ENCODE results near the gene KDF1.

The KDF1 gene

DNA sequence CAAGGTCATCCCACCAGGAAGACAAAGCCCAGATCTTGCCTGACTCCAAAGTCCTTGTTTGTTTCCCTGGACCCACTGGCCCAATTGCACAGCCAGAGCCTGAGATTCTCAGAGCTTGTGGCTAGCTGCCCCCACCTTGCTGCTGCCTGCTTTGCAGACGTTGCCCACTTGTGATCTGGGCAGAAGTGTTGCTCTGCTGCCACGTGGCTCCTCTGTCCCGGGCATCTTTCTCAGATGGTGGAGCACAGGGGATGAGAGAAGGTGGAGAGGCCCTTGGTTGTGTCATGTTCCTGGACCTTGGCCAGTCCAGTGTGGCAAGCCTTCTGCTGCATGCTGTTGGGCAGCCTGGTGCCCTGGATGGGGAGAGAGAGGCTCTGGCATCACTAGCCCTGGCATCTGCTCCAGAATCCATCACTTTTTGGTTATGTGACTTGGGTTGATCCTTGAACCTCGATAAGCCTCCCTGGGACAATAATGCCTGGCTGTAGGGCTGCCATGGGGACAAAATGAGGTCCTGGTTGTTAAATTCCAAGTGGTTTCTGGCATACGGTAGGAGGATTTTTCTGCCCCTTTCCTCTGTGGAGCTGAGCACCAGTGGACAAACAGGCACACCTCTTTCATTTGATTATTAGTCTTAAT is 44.9 kb downstream of the KDF1 start:
- H3K9me2 ChIP-seq (replicated peaks; ENCODE audit: low read depth, low read length): no peaks in the 10 kb centered on the region
- no peak overlapping the region for H2AFZ ChIP-seq (ENCODE audit: low read length)
- no peaks in the 10 kb centered on the region for H3K4me1 ChIP-seq (ENCODE audit: insufficient read depth, low read length, poor library complexity, severe bottlenecking)
- no peaks in the 10 kb centered on the region for H3K36me3 ChIP-seq (ENCODE audit: insufficient read depth, low read length)
- TF ChIP-seq, protein P1, sequence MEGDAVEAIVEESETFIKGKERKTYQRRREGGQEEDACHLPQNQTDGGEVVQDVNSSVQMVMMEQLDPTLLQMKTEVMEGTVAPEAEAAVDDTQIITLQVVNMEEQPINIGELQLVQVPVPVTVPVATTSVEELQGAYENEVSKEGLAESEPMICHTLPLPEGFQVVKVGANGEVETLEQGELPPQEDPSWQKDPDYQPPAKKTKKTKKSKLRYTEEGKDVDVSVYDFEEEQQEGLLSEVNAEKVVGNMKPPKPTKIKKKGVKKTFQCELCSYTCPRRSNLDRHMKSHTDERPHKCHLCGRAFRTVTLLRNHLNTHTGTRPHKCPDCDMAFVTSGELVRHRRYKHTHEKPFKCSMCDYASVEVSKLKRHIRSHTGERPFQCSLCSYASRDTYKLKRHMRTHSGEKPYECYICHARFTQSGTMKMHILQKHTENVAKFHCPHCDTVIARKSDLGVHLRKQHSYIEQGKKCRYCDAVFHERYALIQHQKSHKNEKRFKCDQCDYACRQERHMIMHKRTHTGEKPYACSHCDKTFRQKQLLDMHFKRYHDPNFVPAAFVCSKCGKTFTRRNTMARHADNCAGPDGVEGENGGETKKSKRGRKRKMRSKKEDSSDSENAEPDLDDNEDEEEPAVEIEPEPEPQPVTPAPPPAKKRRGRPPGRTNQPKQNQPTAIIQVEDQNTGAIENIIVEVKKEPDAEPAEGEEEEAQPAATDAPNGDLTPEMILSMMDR (conservative IDR thresholded peaks at IDR 0.05; ENCODE audit: low read length): no peak
- no peak for TF ChIP-seq EZH2phosphoT487 (IDR thresholded peaks at IDR 0.05; ENCODE audit: borderline replicate concordance)
- no peak overlapping the region for H3K4me3 ChIP-seq (ENCODE audit: low read length, poor library complexity, severe bottlenecking)
- H4K20me1 ChIP-seq (ENCODE audit: insufficient read depth, low read length, poor library complexity, severe bottlenecking): no peaks in the 10 kb centered on the region
- H3K27me3 ChIP-seq (ENCODE audit: insufficient read depth, low read length, poor library complexity, severe bottlenecking): no peaks in the 10 kb centered on the region
- no peak overlapping the region for H3K4me2 ChIP-seq (ENCODE audit: low read depth, low read length, poor library complexity, severe bottlenecking)
- no peak overlapping the region for H3K9ac ChIP-seq (ENCODE audit: low read depth, low read length, poor library complexity, severe bottlenecking)
- no peaks in the 10 kb centered on the region for H3K9me3 ChIP-seq (ENCODE audit: insufficient read depth, low read depth, low read length)
- no peaks in the 10 kb centered on the region for H3K79me2 ChIP-seq (ENCODE audit: insufficient read depth, low read length)
- no peaks in the 10 kb centered on the region for H3F3A ChIP-seq (ENCODE audit: low read depth)

DNA sequence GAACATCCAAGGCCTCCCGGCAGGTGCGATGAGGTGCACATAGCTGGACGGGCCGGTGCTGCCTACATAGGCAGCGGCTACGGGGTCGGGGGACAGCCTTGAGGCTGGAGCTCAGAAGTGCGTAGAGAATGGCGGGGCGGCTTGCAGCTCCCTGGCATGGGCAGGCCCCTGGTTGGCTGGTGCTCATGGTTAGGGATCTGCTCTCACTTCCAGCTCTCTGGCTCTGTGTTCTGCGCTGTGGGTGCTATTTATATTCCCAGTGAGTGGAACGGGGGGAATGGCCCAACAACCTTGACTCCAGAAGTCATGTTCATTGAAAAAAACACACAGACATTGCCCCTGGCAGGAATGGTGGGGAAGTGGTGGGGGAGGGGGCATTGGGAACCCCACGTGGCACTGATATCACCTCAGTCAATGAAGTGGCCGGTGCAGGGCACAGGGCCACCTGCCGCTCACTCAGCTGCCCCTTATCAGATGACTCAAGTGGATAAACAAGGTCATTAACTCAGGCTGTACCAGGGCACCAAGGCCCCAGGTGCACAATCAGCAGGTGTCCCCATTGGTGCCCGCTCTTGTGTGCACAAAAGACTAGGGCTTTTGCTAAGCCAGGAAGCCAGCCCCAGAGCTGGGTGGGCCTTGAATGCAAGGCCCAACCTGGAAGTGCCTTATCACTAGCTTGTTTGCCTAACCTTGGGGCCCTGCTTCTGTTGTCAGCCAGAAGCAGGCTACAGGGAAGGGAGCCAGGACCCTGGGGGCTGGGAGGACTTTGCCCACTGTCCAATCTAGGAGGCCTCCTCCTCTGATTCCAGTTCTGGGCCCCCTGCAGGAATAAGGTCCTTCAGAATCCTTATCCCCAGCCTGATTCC is 46.3 kb downstream of the KDF1 start, which contains the start of gene NR0B2:
NR0B2 (minus strand) TSS at position 222 of the 866 bp plus-strand sequence; CDS start at position 187, 35 bp downstream.
- no peaks in the 10 kb centered on the region for H3K27me3 ChIP-seq (ENCODE audit: insufficient read depth, low read length, poor library complexity, severe bottlenecking)
- H3K9me2 ChIP-seq (replicated peaks; ENCODE audit: low read depth, low read length): no peaks in the 10 kb centered on the region
- H3K4me3 ChIP-seq (ENCODE audit: low read length, poor library complexity, severe bottlenecking): no peak within 1 kb of the TSS
- no peaks in the 10 kb centered on the region for H3K79me2 ChIP-seq (ENCODE audit: insufficient read depth, low read length)
- H3K9ac ChIP-seq (ENCODE audit: low read depth, low read length, poor library complexity, severe bottlenecking): no peak within 1 kb of the TSS
- H3K4me2 ChIP-seq (ENCODE audit: low read depth, low read length, poor library complexity, severe bottlenecking): no peak within 1 kb of the TSS
- no peaks in the 10 kb centered on the region for H3K4me1 ChIP-seq (ENCODE audit: insufficient read depth, low read length, poor library complexity, severe bottlenecking)
- no peak within 1 kb of the TSS for H2AFZ ChIP-seq (ENCODE audit: low read length)
- no peaks in the 10 kb centered on the region for H3K36me3 ChIP-seq (ENCODE audit: insufficient read depth, low read length)
- H3K9me3 ChIP-seq (ENCODE audit: insufficient read depth, low read depth, low read length): no peaks in the 10 kb centered on the region
- TF ChIP-seq, protein P1 (conservative IDR thresholded peaks at IDR 0.05; ENCODE audit: low read length): no peak
- no peak for TF ChIP-seq EZH2phosphoT487 (IDR thresholded peaks at IDR 0.05; ENCODE audit: borderline replicate concordance)
- no peaks in the 10 kb centered on the region for H3F3A ChIP-seq (ENCODE audit: low read depth)
- no peaks in the 10 kb centered on the region for H4K20me1 ChIP-seq (ENCODE audit: insufficient read depth, low read length, poor library complexity, severe bottlenecking)

DNA sequence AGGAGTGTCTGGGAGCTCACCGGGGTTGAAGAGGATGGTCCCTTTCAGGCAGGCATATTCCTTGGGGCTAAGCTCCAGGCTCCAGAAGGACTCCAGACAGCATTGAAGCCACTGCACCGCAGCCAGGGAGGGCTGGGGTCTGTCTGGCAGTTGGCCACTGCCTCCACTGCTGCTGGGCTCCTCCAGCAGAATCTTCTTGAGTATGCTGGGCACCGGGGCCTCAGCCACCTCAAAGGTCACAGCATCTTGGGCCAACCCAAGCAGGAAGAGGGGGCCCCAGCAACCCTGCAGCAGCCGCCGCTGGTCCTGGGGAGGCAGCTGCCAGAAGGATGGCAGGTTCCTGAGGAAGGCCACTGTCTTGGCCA is 46.9 kb downstream of the KDF1 start:
- Histone ChIP-seq H3K79me2 (ENCODE audit: insufficient read depth, low read length) (no peaks in the 10 kb centered on the region), H3K36me3 (ENCODE audit: insufficient read depth, low read length) (no peaks in the 10 kb centered on the region), H4K20me1 (ENCODE audit: insufficient read depth, low read length, poor library complexity, severe bottlenecking) (no peaks in the 10 kb centered on the region), H2AFZ (ENCODE audit: low read length) (no peak overlapping the region), H3F3A (ENCODE audit: low read depth) (no peaks in the 10 kb centered on the region), H3K27me3 (ENCODE audit: insufficient read depth, low read length, poor library complexity, severe bottlenecking) (no peaks in the 10 kb centered on the region), H3K9me2 (replicated peaks; ENCODE audit: low read depth, low read length) (no peaks in the 10 kb centered on the region), H3K4me1 (ENCODE audit: insufficient read depth, low read length, poor library complexity, severe bottlenecking) (no peaks in the 10 kb centered on the region), H3K9ac (ENCODE audit: low read depth, low read length, poor library complexity, severe bottlenecking) (no peak overlapping the region), H3K4me2 (ENCODE audit: low read depth, low read length, poor library complexity, severe bottlenecking) (no peak overlapping the region), H3K9me3 (ENCODE audit: insufficient read depth, low read depth, low read length) (no peaks in the 10 kb centered on the region), H3K4me3 (ENCODE audit: low read length, poor library complexity, severe bottlenecking) (no peak overlapping the region)
- TF ChIP-seq, protein P1 (conservative IDR thresholded peaks at IDR 0.05; ENCODE audit: low read length): no peak
- no peak for TF ChIP-seq EZH2phosphoT487 (IDR thresholded peaks at IDR 0.05; ENCODE audit: borderline replicate concordance)

Measured in Loucy (cell line).